Hepatocyte (in vitro differentiated cells): Measurements from ENCODE around the gene LRBA. TPM values are rescaled to one million over a fixed set of nuclear protein-coding genes. Genes with fewer than 3 reads are reported as not detected.

Source experiments
- DNase-seq: peaks from one replicate; pipeline ENCODE4 v3.0.0-alpha.2; 2016; ENCODE audit warnings: low spot score
- H2AFZ ChIP-seq: fragments of 200-600 bp; sonication (generic); 2 replicates; pipeline ENCODE4 v1.6.0; 2016; ENCODE audit warnings: antibody characterized with exemption, mild to moderate bottlenecking
- H3K27ac ChIP-seq: fragments of 200-600 bp; sonication (generic); 2 replicates; pipeline ENCODE4 v1.5.1; 2016; ENCODE audit warnings: mild to moderate bottlenecking
- H3K27me3 ChIP-seq: fragments of 200-600 bp; sonication (generic); 2 replicates; pipeline ENCODE4 v1.6.1; 2016
- H3K36me3 ChIP-seq: fragments of 200-600 bp; sonication (generic); replicated peaks from 2 replicates; pipeline ENCODE4 v1.5.1; 2016; ENCODE audit warnings: low read depth; ENCODE audit not compliant: insufficient read depth
- H3K4me1 ChIP-seq: fragments of 200-600 bp; sonication (generic); 2 replicates; pipeline ENCODE4 v1.5.1; 2016; ENCODE audit warnings: mild to moderate bottlenecking, moderate library complexity; ENCODE audit not compliant: insufficient read depth
- H3K4me2 ChIP-seq: fragments of 200-600 bp; sonication (generic); 2 replicates; pipeline ENCODE4 v1.6.0; 2016
- H3K4me3 ChIP-seq: fragments of 200-600 bp; sonication (generic); 2 replicates; pipeline ENCODE4 v1.5.1; 2016; ENCODE audit warnings: mild to moderate bottlenecking
- H3K79me2 ChIP-seq: fragments of 200-600 bp; sonication (generic); 2 replicates; pipeline ENCODE4 v1.6.0; 2017; ENCODE audit warnings: mild to moderate bottlenecking
- H3K9me2 ChIP-seq: fragments of 200-600 bp; sonication (generic); replicated peaks from 2 replicates; pipeline ENCODE4 v1.6.0; 2017; ENCODE audit warnings: mild to moderate bottlenecking; ENCODE audit not compliant: insufficient read depth
- H3K9me3 ChIP-seq: fragments of 200-600 bp; sonication (generic); 2 replicates; pipeline ENCODE4 v1.5.1; 2016; ENCODE audit warnings: low read depth, mild to moderate bottlenecking
- H4K20me1 ChIP-seq: fragments of 200-600 bp; sonication (generic); 2 replicates; pipeline ENCODE4 v1.6.0; 2016; ENCODE audit warnings: mild to moderate bottlenecking; ENCODE audit not compliant: insufficient read depth, poor library complexity, severe bottlenecking
- CTCF ChIP-seq: fragments of 200-600 bp; sonication (generic); IDR thresholded peaks from 2 replicates; pipeline ENCODE4 v1.5.1; 2016; ENCODE audit warnings: antibody characterized with exemption, mild to moderate bottlenecking; ENCODE audit not compliant: poor library complexity
- EZH2 ChIP-seq: fragments of 200-600 bp; sonication (generic); IDR thresholded peaks from 2 replicates; pipeline ENCODE4 v1.6.1; 2016; ENCODE audit warnings: antibody characterized with exemption, mild to moderate bottlenecking, borderline replicate concordance
- EZH2phosphoT487 ChIP-seq: fragments of 200-600 bp; sonication (generic); IDR thresholded peaks from one replicate; pipeline ENCODE4 v1.6.1; 2018; ENCODE audit warnings: antibody characterized with exemption, mild to moderate bottlenecking, low read depth, moderate library complexity; ENCODE audit not compliant: unreplicated experiment, severe bottlenecking
- WGBS: methylation state at CpG from one replicate; pipeline ENCODE4 v1.1.6; 2016; ENCODE audit warnings: low lambda C conversion rate; ENCODE audit errors: missing lambda C conversion rate; 5-methylcytosine and 5-hydroxymethylcytosine counted together
- polyA plus RNA-seq: library from polyadenylated mRNA; unstranded; fragments of >200 nt; fragmentation: Nextera tagmentation; extraction: Ambion mirVana; gene quantifications from 2 replicates; pipeline ENCODE4 v1.2.1, GENCODE V29; 2016
- total RNA-seq: library from RNA; depleted of rRNA; stranded (reverse); fragments of >200 nt; gene quantifications from 2 replicates; pipeline ENCODE4 v1.2.3, GENCODE V29; 2014

Gene LRBA
- total and polyA plus RNA-seq, 2 experiments from 2014 or later: 14.1 to 69.4 TPM

GRCh38 chr4:150573534-150573933, 441.6 kb downstream of the LRBA start:
- no peaks in the 10 kb centered on the region for H3K4me1 ChIP-seq
- WGBS: 74% methylated on average over 1 of the region's 1 CpG
- H3K27me3 ChIP-seq: no peaks in the 10 kb centered on the region
- no peaks in the 10 kb centered on the region for H3K9me2 ChIP-seq
- no peaks in the 10 kb centered on the region for H3K9me3 ChIP-seq
- DNase-seq: no peak
- no peak overlapping the region for H3K4me2 ChIP-seq
- no peaks in the 10 kb centered on the region for H3K36me3 ChIP-seq
- no peak for TF ChIP-seq EZH2phosphoT487
- TF ChIP-seq CTCF: no peak
- TF ChIP-seq EZH2: no peak
- no peaks in the 10 kb centered on the region for H4K20me1 ChIP-seq
- H3K79me2 ChIP-seq: no peaks in the 10 kb centered on the region
- no peak overlapping the region for H3K4me3 ChIP-seq
- no peak overlapping the region for H3K27ac ChIP-seq
- no peak overlapping the region for H2AFZ ChIP-seq

GRCh38 chr4:150572704-150573504, 442.2 kb downstream of the LRBA start:
- no peaks in the 10 kb centered on the region for H3K27me3 ChIP-seq
- H3K9me3 ChIP-seq: no peaks in the 10 kb centered on the region
- H3K4me3 ChIP-seq: no peak overlapping the region
- no peaks in the 10 kb centered on the region for H3K9me2 ChIP-seq
- TF ChIP-seq CTCF (no peak), EZH2 (no peak), EZH2phosphoT487 (no peak)
- H3K79me2 ChIP-seq: no peaks in the 10 kb centered on the region
- no peak overlapping the region for H3K27ac ChIP-seq
- H3K4me2 ChIP-seq: no peak overlapping the region
- H4K20me1 ChIP-seq: no peaks in the 10 kb centered on the region
- no peaks in the 10 kb centered on the region for H3K4me1 ChIP-seq
- H2AFZ ChIP-seq: no peak overlapping the region
- no peak for DNase-seq
- no peaks in the 10 kb centered on the region for H3K36me3 ChIP-seq
- WGBS: 72% methylated on average over 5 of the region's 5 CpGs

GRCh38 chr4:150570862-150571261, 444.2 kb downstream of the LRBA start:
- TF ChIP-seq EZH2 (no peak), CTCF (no peak), EZH2phosphoT487 (no peak)
- no peak for DNase-seq
- 74% methylated on average over 1 of the region's 1 CpG for WGBS
- Histone ChIP-seq H3K4me1 (no peaks in the 10 kb centered on the region), H2AFZ (no peak overlapping the region), H3K27ac (no peak overlapping the region), H3K4me2 (no peak overlapping the region), H4K20me1 (no peaks in the 10 kb centered on the region), H3K9me3 (no peaks in the 10 kb centered on the region), H3K27me3 (no peaks in the 10 kb centered on the region), H3K4me3 (no peak overlapping the region), H3K36me3 (no peaks in the 10 kb centered on the region), H3K9me2 (no peaks in the 10 kb centered on the region), H3K79me2 (no peaks in the 10 kb centered on the region)
